Gastrocnemius medialis (tissue), 4 donors: ENCODE results near the gene NUP62.

Experiments used
- CTCF ChIP-seq, 5 experiments: fragments of 450-650 bp in 3 of 5; fragments of 200-600 bp in 2 of 5; sonication (generic) in 2 of 5; IDR thresholded peaks in 4 of 5; conservative IDR thresholded peaks in 1 of 5; 1 replicate in 4 of 5; 2 replicates in 1 of 5; pipeline ENCODE4 v1.5.1; 2016 to 2019; ENCODE audit warnings: antibody characterized with exemption in 5 of 5, mild to moderate bottlenecking in 3 of 5, moderate library complexity in 3 of 5
- POLR2A ChIP-seq, 2 donors: fragments of 450-650 bp; IDR thresholded peaks; one replicate each; pipeline ENCODE4 v1.6.1; 2017; ENCODE audit warnings: antibody characterized with exemption in 2 of 2, mild to moderate bottlenecking in 2 of 2, moderate library complexity in 2 of 2

GRCh38 chr19:49977881-49978280 lies 48.6 kb upstream of the NUP62 start:
- TF ChIP-seq CTCF (IDR thresholded peaks at IDR 0.05 in 4 of 5, conservative IDR thresholded peaks at IDR 0.05 in 1 of 5): no peak
- TF ChIP-seq POLR2A (IDR thresholded peaks at IDR 0.05): no peak
